Gastroesophageal sphincter (tissue), 4 donors: Measurements from ENCODE around the gene ANKRD60. TPM values are rescaled to one million over a fixed set of nuclear protein-coding genes. Genes with fewer than 3 reads are reported as not detected.

ENCODE experiments used
- ATAC-seq: fragments of 150-250 bp; one replicate; pipeline ENCODE4 v1.9.1; 2016; ENCODE audit warnings: mild to moderate bottlenecking, moderate library complexity
- H3K27ac ChIP-seq, 4 donors: fragments of 200-600 bp; sonication (generic) in 3 of 4; 1 replicate in 3 of 4; 2 replicates in 1 of 4; pipeline ENCODE4 v1.5.1; 2016 to 2019
- H3K27me3 ChIP-seq: fragments of 200-600 bp; sonication (generic); one replicate; pipeline ENCODE4 v1.5.1; 2019
- H3K36me3 ChIP-seq, 2 donors: fragments of 200-600 bp; sonication (generic); one replicate each; pipeline ENCODE4 v1.5.1; 2019; ENCODE audit warnings: control low read depth in 1 of 2
- H3K4me1 ChIP-seq, 3 donors: fragments of 200-600 bp; sonication (generic); 1 replicate in 2 of 3; 2 replicates in 1 of 3; pipeline ENCODE4 v1.5.1; 2016 to 2019; ENCODE audit warnings: control low read depth in 2 of 3
- H3K4me3 ChIP-seq, 2 donors: fragments of 200-600 bp; sonication (generic); one replicate each; pipeline ENCODE4 v1.5.1; 2019; ENCODE audit warnings: mild to moderate bottlenecking in 1 of 2, moderate library complexity in 1 of 2
- H3K9me3 ChIP-seq, 3 donors: fragments of 200-600 bp; sonication (generic); one replicate each; pipeline ENCODE4 v1.5.1; 2017 to 2019; ENCODE audit warnings: control low read depth in 2 of 3
- CTCF ChIP-seq, 4 experiments: fragments of 200-600 bp in 2 of 4; fragments of 450-650 bp in 2 of 4; sonication (generic) in 1 of 4; IDR thresholded peaks; one replicate each; pipeline ENCODE4 v1.5.1; 2017 to 2019; ENCODE audit warnings: antibody characterized with exemption in 4 of 4, mild to moderate bottlenecking in 2 of 4, moderate library complexity in 2 of 4
- EP300 ChIP-seq: sonication (generic); formaldehyde crosslinking; IDR thresholded peaks from one replicate; pipeline ENCODE4 v1.6.1; 2017; ENCODE audit warnings: antibody characterized with exemption, mild to moderate bottlenecking
- POLR2A ChIP-seq, 2 donors: fragments of 450-650 bp; IDR thresholded peaks; one replicate each; pipeline ENCODE4 v1.6.1; 2017; ENCODE audit warnings: antibody characterized with exemption in 2 of 2, mild to moderate bottlenecking in 2 of 2, moderate library complexity in 1 of 2
- POLR2AphosphoS5 ChIP-seq: sonication (generic); formaldehyde crosslinking; IDR thresholded peaks from one replicate; pipeline ENCODE4 v1.6.1; 2017; ENCODE audit warnings: antibody characterized with exemption
- WGBS, 2 donors: methylation state at CpG; one replicate each; pipeline ENCODE4 v1.1.5; 2018; ENCODE audit warnings: low coverage in 1 of 2; 5-methylcytosine and 5-hydroxymethylcytosine counted together
- total RNA-seq, 4 donors: library from RNA; depleted of rRNA; stranded (reverse); fragments of >200 nt; gene quantifications; one replicate each; pipeline ENCODE4 v1.1.0, GENCODE V29; 2016

ANKRD60 gene
- total RNA-seq, 4 donors from 2014 or later: not detected

GRCh38 chr20:58179432-58180099, 48.9 kb downstream of the ANKRD60 start:
- H3K4me1 ChIP-seq: peaks cover 0 to 41% (median 11%) of the 10 kb centered on the region in 3 donors
- H3K36me3 ChIP-seq: no peaks in the 10 kb centered on the region
- H3K4me3 ChIP-seq: peak overlapping the region in 1 of 2 donors; percentile 36
- 3% methylated on average over 17 of the region's 46 CpGs; no CpG with 5 or more reads in 1 of the 2 donors for WGBS, 2 donors
- H3K27me3 ChIP-seq: peaks cover 28% of the 10 kb centered on the region
- peak overlapping the region in 1 of 4 donors; percentile 43 for H3K27ac ChIP-seq
- H3K9me3 ChIP-seq: peaks cover 0 to 12% (median 0%) of the 10 kb centered on the region in 3 donors
- TF ChIP-seq CTCF (IDR thresholded peaks at IDR 0.05): peak; percentile 95 to 100 (median 98)
- no peak for TF ChIP-seq POLR2A (IDR thresholded peaks at IDR 0.05)
- ATAC-seq: peak; percentile 67

GRCh38 chr20:58179083-58179431, 49.4 kb downstream of the ANKRD60 start:
- no peaks in the 10 kb centered on the region for H3K36me3 ChIP-seq
- H3K4me3 ChIP-seq: peak overlapping the region in 1 of 2 donors; percentile 36
- TF ChIP-seq POLR2A (IDR thresholded peaks at IDR 0.05): no peak
- no peak for TF ChIP-seq CTCF (IDR thresholded peaks at IDR 0.05)
- TF ChIP-seq POLR2AphosphoS5: no peak
- no peak for TF ChIP-seq EP300
- H3K27me3 ChIP-seq: peaks cover 28% of the 10 kb centered on the region
- peak overlapping the region in 1 of 4 donors; percentile 43 for H3K27ac ChIP-seq
- H3K9me3 ChIP-seq: peaks cover 0 to 6% (median 0%) of the 10 kb centered on the region in 3 donors
- H3K4me1 ChIP-seq: peaks cover 0 to 44% (median 11%) of the 10 kb centered on the region in 3 donors
- ATAC-seq: no peak
- 52 to 100% methylated on average over 1 to 9 of the region's 9 CpGs for WGBS, 2 donors

GRCh38 chr20:58177799-58178198, 50.7 kb downstream of the ANKRD60 start:
- WGBS, 2 donors: 83 to 84% methylated on average over 4 to 7 of the region's 10 CpGs
- Histone ChIP-seq H3K4me1 (peaks cover 0 to 50% (median 14%) of the 10 kb centered on the region in 3 donors), H3K4me3 (no peak overlapping the region), H3K36me3 (no peaks in the 10 kb centered on the region), H3K27me3 (peaks cover 20% of the 10 kb centered on the region), H3K9me3 (no peaks in the 10 kb centered on the region), H3K27ac (peak overlapping the region in 1 of 4 donors; percentile 47)
- ATAC-seq: no peak
- TF ChIP-seq EP300 (no peak), POLR2A (IDR thresholded peaks at IDR 0.05) (no peak), POLR2AphosphoS5 (no peak), CTCF (IDR thresholded peaks at IDR 0.05) (no peak)

- Histone ChIP-seq H3K27me3 (peaks cover 6% of the 10 kb centered on the region), H3K4me1 (peaks cover 0 to 50% (median 14%) of the 10 kb centered on the region in 3 donors), H3K9me3 (no peaks in the 10 kb centered on the region), H3K27ac (peak overlapping the region in 3 of 4 donors; percentile 79 to 85 (median 84)), H3K36me3 (no peaks in the 10 kb centered on the region), H3K4me3 (no peak overlapping the region)
- TF ChIP-seq POLR2AphosphoS5 (no peak), EP300 (no peak), POLR2A (IDR thresholded peaks at IDR 0.05) (no peak), CTCF (IDR thresholded peaks at IDR 0.05) (no peak)
- ATAC-seq: no peak
- no CpG with 5 or more reads among the region's 5 CpGs for WGBS, 2 donors
Measured at GRCh38 chr20:58175836-58176235, 52.6 kb downstream of the ANKRD60 start.

- Histone ChIP-seq H3K27me3 (peaks cover 6% of the 10 kb centered on the region), H3K36me3 (no peaks in the 10 kb centered on the region), H3K4me1 (peaks cover 0 to 50% (median 14%) of the 10 kb centered on the region in 3 donors), H3K4me3 (peak overlapping the region in 1 of 2 donors; percentile 45), H3K9me3 (no peaks in the 10 kb centered on the region), H3K27ac (peak overlapping the region; percentile 19 to 85 (median 82))
- no peak for ATAC-seq
- WGBS, 2 donors: 28 to 57% methylated on average over 2 to 3 of the region's 9 CpGs
- TF ChIP-seq POLR2A (IDR thresholded peaks at IDR 0.05) (no peak), CTCF (IDR thresholded peaks at IDR 0.05) (peak in 1 of 4 experiments; percentile 16)
Measured at GRCh38 chr20:58175425-58175824, 53.0 kb downstream of the ANKRD60 start.
